Muscle layer of colon (tissue), 2 donors: ENCODE data around the gene THY1.
"Not testable (repeated sequence)": the region's sequence is repeated elsewhere in the genome, so short reads cannot be mapped to it uniquely, and the experiment has no call there.

Source experiments
- H3K27ac ChIP-seq: one replicate; pipeline ENCODE4 v1.7.0; 2013; ENCODE audit warnings: low read depth, mild to moderate bottlenecking, low read length, moderate library complexity
- H3K27me3 ChIP-seq, 2 donors: one replicate each; pipeline ENCODE4 v1.7.0; 2013; ENCODE audit warnings: low read length in 2 of 2, mild to moderate bottlenecking in 2 of 2; ENCODE audit not compliant: insufficient read depth in 2 of 2, control insufficient read depth in 1 of 2
- H3K36me3 ChIP-seq: one replicate; pipeline ENCODE4 v1.7.0; 2013; ENCODE audit warnings: mild to moderate bottlenecking, low read length; ENCODE audit not compliant: insufficient read depth
- H3K4me1 ChIP-seq: one replicate; pipeline ENCODE4 v1.7.0; 2013; ENCODE audit warnings: mild to moderate bottlenecking, low read length; ENCODE audit not compliant: insufficient read depth
- H3K4me3 ChIP-seq, 2 donors: one replicate each; pipeline ENCODE4 v1.7.0; 2013; ENCODE audit warnings: low read length in 2 of 2, low read depth in 1 of 2, mild to moderate bottlenecking in 1 of 2, moderate library complexity in 1 of 2
- H3K9ac ChIP-seq: one replicate; pipeline ENCODE4 v1.7.0; 2013; ENCODE audit warnings: low read length
- H3K9me3 ChIP-seq: one replicate; pipeline ENCODE4 v1.7.0; 2013; ENCODE audit warnings: mild to moderate bottlenecking, low read length
- donor health status: abdominal sarcoma.
- donor health status: Adenocarcinoma of cecum.

Gene THY1

GRCh38 chr11:119455708-119456107, 32.7 kb upstream of the THY1 start:
- not testable (repeated sequence) for H3K4me1 ChIP-seq, H3K9me3 ChIP-seq, H3K4me3 ChIP-seq, H3K9ac ChIP-seq, H3K27me3 ChIP-seq, H3K27ac ChIP-seq, H3K36me3 ChIP-seq

- H3K9me3 ChIP-seq, H3K36me3 ChIP-seq, H3K27ac ChIP-seq, H3K9ac ChIP-seq, H3K4me1 ChIP-seq, H3K27me3 ChIP-seq, H3K4me3 ChIP-seq: not testable (repeated sequence)
Observed at GRCh38 chr11:119455241-119455640, 32.3 kb upstream of the THY1 start.

DNA sequence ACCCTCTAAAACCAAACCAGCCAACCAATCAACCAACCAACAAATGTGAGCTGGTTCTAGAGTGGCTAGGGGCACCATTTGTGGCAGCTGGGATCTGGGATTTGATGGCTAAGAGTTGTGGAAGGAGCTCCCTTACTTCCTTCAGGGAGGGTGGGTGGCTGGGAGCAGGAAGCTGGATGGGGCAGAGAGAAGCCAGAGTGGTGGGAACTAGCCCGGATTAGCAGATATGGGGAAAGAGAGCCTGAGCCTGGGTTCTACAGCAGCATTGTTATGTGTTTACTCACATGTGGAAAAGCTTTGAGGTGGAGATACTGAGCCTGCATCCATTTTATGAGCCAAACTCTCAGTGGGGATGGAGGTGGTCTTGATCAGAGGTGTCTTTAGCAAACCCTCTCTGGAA, 30.9 kb upstream of the THY1 start:
- H3K9ac ChIP-seq, result no peak overlapping the region
- no peaks in the 10 kb centered on the region for H3K27me3 ChIP-seq
- H3K27ac ChIP-seq, result no peak overlapping the region
- no peaks in the 10 kb centered on the region for H3K36me3 ChIP-seq
- H3K9me3 ChIP-seq, result no peaks in the 10 kb centered on the region
- no peak overlapping the region for H3K4me3 ChIP-seq
- H3K4me1 ChIP-seq, result peaks cover 5% of the 10 kb centered on the region

DNA sequence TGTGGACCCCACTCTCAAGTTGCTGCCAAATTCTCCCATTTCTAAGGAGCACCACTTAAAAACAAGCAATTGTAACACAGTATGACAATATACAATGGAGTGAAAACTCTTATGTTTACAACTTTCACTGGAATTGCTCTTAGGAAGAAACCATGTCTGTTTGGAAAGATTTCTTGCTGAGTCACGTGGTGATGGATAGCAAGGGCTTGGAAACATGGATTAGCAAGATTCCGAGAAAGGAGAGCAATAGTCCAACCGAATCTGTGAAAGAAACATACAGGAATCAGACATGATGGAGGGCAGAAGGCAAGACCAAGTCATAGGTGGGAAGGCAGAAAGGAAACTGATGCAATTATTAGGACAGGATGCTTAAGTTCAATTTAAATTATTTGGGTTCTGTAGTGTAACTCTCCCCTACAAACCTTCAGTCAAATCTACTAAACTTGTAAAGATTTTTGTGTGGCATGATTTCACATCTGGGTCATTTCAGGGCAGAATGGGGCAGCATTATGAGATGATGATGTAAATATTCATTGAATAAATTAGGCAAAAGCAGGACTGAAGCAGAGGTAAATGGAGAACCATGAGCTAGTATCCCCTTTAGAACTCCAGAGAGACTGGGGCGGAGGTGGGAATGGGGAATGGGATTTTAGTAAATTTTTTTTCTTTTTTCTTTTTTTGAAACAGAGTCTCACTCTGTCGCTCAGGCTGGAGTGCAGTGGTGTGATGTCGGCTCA, 27.8 kb upstream of the THY1 start:
- Histone ChIP-seq H3K27ac (no peak overlapping the region), H3K27me3 (no peaks in the 10 kb centered on the region), H3K9me3 (no peaks in the 10 kb centered on the region), H3K4me1 (peaks cover 8% of the 10 kb centered on the region), H3K36me3 (no peaks in the 10 kb centered on the region), H3K9ac (no peak overlapping the region), H3K4me3 (no peak overlapping the region)

DNA sequence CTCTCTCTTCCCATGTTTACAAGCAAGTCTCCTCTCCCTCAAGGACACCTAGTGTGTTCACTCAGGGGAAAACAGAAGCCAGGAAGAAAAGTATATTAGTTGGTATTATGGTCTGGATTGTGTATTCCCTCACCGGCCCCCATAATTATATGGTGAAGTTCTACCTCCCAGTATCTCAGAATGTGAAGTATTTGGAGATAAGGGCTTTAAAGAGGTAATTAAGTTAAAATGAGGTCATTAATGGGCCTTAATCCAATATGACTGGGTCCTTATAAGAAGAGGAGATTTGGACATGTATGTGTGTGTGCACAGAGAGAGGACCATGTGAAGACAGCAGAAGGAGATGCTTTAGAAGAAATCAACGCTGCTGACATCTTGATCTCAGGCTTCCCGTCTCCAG, 26.5 kb upstream of the THY1 start:
- H3K4me1 ChIP-seq, result peaks cover 15% of the 10 kb centered on the region

GRCh38 chr11:119448380-119448779, 25.4 kb upstream of the THY1 start:
- no peaks in the 10 kb centered on the region for H3K9me3 ChIP-seq
- no peak overlapping the region for H3K27ac ChIP-seq
- H3K4me1 ChIP-seq, result peaks cover 15% of the 10 kb centered on the region
- no peaks in the 10 kb centered on the region for H3K27me3 ChIP-seq
- H3K9ac ChIP-seq, result no peak overlapping the region
- no peak overlapping the region for H3K4me3 ChIP-seq
- H3K36me3 ChIP-seq, result no peaks in the 10 kb centered on the region

More for the DNA sequence above, 26.5 kb upstream of the THY1 start:
- Histone ChIP-seq H3K4me3 (no peak overlapping the region), H3K27me3 (no peaks in the 10 kb centered on the region), H3K36me3 (no peaks in the 10 kb centered on the region), H3K9ac (no peak overlapping the region), H3K27ac (no peak overlapping the region), H3K9me3 (no peaks in the 10 kb centered on the region)

DNA sequence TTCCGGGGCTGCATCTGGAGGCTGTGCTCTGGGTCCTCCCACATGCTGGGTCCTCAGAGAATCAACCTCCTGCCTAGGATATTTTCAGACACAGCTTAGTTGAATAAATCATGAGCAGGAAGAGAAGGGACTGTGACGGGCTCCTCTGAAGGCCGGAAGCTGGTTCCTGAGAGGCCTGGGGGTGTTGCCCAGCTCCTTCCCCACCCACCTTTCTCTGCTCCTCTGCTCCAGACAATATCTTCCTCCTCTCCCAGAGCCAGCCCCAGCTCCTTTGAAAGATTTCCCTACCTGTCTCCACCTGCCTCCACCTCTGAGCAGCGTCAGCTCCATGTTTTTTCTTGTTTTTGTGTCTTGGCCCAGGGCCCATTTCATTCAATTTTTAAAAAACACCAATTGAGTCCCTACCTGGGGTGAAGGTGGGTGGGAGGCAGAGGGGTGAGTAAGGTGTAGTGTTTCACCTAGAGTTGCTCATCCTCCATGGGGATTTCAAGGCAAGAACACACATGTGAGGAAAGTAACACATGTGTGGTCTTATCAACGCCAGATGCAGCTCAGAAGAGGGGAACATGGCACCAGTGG, 24.8 kb upstream of the THY1 start:
- H3K36me3 ChIP-seq, result no peaks in the 10 kb centered on the region
- H3K27me3 ChIP-seq, result no peaks in the 10 kb centered on the region
- H3K9ac ChIP-seq, result no peak overlapping the region
- no peaks in the 10 kb centered on the region for H3K9me3 ChIP-seq
- peaks cover 15% of the 10 kb centered on the region for H3K4me1 ChIP-seq
- H3K4me3 ChIP-seq, result no peak overlapping the region
- H3K27ac ChIP-seq, result no peak overlapping the region

DNA sequence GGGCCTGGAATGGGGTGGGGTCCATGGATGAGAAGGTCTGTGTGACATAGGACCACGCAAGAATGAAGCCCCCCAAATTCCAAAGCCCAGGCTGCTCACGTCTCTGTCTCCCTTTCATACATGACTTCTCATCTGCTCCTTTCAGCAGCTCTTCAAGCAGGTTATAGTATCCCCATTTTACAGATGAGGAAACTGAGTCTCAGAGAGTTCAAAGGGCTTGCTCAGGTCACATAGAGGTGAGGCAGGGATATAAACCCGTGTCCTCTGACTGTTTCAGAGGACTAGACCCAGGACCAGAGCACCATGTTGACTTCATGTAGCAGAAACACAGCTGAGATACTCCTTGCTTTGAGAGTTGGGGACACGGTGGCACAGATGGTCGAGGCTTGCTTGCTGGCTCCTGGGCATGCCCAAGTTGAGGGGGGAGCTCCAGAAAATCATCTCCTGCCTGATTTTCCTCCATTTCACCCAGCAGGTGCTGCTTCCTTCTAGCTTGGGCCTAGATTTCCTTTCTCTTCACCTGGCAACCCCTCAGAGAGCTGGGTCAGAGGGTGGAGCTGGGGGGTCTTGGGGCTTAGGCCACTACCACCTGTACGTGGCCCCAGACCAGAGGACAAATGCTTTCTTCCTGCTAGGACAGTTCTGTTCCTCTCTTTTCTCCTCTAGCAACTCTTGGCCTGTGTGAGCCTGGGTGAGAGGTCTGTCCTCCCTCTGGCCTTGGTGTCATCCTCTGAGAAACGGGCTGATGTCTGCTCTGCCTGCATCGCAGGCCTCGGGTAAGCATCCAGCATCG, 24.1 kb upstream of the THY1 start:
- no peak overlapping the region for H3K27ac ChIP-seq
- no peaks in the 10 kb centered on the region for H3K9me3 ChIP-seq
- no peaks in the 10 kb centered on the region for H3K27me3 ChIP-seq
- H3K36me3 ChIP-seq, result no peaks in the 10 kb centered on the region
- no peak overlapping the region for H3K9ac ChIP-seq
- H3K4me1 ChIP-seq, result peaks cover 15% of the 10 kb centered on the region
- H3K4me3 ChIP-seq, result no peak overlapping the region

GRCh38 chr11:119446434-119446833, 23.5 kb upstream of the THY1 start:
- no peak overlapping the region for H3K4me3 ChIP-seq
- H3K27ac ChIP-seq, result no peak overlapping the region

DNA sequence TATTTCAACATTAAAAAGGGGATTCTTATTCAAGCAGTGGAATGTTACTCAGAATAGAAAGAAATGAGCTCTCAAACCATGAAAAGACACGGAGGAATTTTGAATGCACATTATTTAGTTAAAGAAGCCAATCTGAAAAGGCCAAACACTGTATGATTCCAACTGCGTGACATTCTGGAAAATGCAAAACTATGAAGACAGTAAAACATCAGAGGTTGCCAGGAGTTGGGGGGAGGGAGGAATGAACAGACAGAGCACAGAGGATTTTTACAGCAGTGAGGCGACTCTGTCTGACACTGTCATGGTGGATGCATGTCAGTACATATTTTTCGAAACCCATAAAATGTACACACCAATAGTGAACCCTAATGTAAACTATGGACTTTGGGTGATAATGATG, 22.9 kb upstream of the THY1 start:
- H3K9me3 ChIP-seq, result no peaks in the 10 kb centered on the region
- no peak overlapping the region for H3K4me3 ChIP-seq
- H3K27ac ChIP-seq, result no peak overlapping the region
- peaks cover 15% of the 10 kb centered on the region for H3K4me1 ChIP-seq
- no peak overlapping the region for H3K9ac ChIP-seq
- no peaks in the 10 kb centered on the region for H3K27me3 ChIP-seq
- H3K36me3 ChIP-seq, result no peaks in the 10 kb centered on the region

More at GRCh38 chr11:119446434-119446833, 23.5 kb upstream of the THY1 start:
- Histone ChIP-seq H3K36me3 (no peaks in the 10 kb centered on the region), H3K9me3 (no peaks in the 10 kb centered on the region), H3K4me1 (peaks cover 15% of the 10 kb centered on the region), H3K27me3 (no peaks in the 10 kb centered on the region), H3K9ac (no peak overlapping the region)

- no peaks in the 10 kb centered on the region for H3K27me3 ChIP-seq
- no peaks in the 10 kb centered on the region for H3K9me3 ChIP-seq
- H3K9ac ChIP-seq, result no peak overlapping the region
- H3K4me1 ChIP-seq, result peaks cover 10% of the 10 kb centered on the region
- no peak overlapping the region for H3K27ac ChIP-seq
- H3K4me3 ChIP-seq, result no peak overlapping the region
- H3K36me3 ChIP-seq, result no peaks in the 10 kb centered on the region
Observed at GRCh38 chr11:119445379-119445778, 22.4 kb upstream of the THY1 start.
